ENCODE results near the gene KDM6A. TPM values are rescaled to one million over a fixed set of nuclear protein-coding genes. Genes with fewer than 3 reads are reported as not detected.
"Not testable (repeated sequence)": the region's sequence is repeated elsewhere in the genome, so short reads cannot be mapped to it uniquely, and the experiment has no call there.

The KDM6A gene
- total RNA-seq, 1 donor from 2014 or later, result 38.4 TPM

- H3K4me3 Mint-ChIP-seq (ENCODE audit: unreplicated experiment), result no peak overlapping the region
- H3K27ac Mint-ChIP-seq (ENCODE audit: unreplicated experiment), result no peak overlapping the region
- no peak for DNase-seq (ENCODE audit: low spot score)
- H3K36me3 Mint-ChIP-seq (ENCODE audit: low read depth, unreplicated experiment), result peaks cover 6% of the 10 kb centered on the region
- H3K9me3 Mint-ChIP-seq (ENCODE audit: unreplicated experiment), result no peaks in the 10 kb centered on the region
- no peak for TF ChIP-seq CTCF (IDR thresholded peaks at IDR 0.05; ENCODE audit: unreplicated experiment)
- H3K4me1 Mint-ChIP-seq (ENCODE audit: unreplicated experiment), result peaks cover 11% of the 10 kb centered on the region
- H3K27me3 Mint-ChIP-seq (ENCODE audit: unreplicated experiment), result peaks cover 4% of the 10 kb centered on the region
These were observed 123.3 kb downstream of the KDM6A start for GRCh38 chrX:44996277-44996676.

GRCh38 chrX:44997282-44997812 lies 124.4 kb downstream of the KDM6A start:
- Mint-ChIP-seq H3K4me3 (ENCODE audit: unreplicated experiment) (no peak overlapping the region), H3K4me1 (ENCODE audit: unreplicated experiment) (peaks cover 16% of the 10 kb centered on the region), H3K27me3 (ENCODE audit: unreplicated experiment) (peaks cover 4% of the 10 kb centered on the region), H3K36me3 (ENCODE audit: low read depth, unreplicated experiment) (peaks cover 6% of the 10 kb centered on the region), H3K9me3 (ENCODE audit: unreplicated experiment) (no peaks in the 10 kb centered on the region), H3K27ac (ENCODE audit: unreplicated experiment) (no peak overlapping the region)
- no peak for DNase-seq (ENCODE audit: low spot score)
- no peak for TF ChIP-seq CTCF (IDR thresholded peaks at IDR 0.05; ENCODE audit: unreplicated experiment)

GRCh38 chrX:44997888-44998287 lies 124.9 kb downstream of the KDM6A start:
- Mint-ChIP-seq H3K4me3 (ENCODE audit: unreplicated experiment) (no peak overlapping the region), H3K9me3 (ENCODE audit: unreplicated experiment) (no peaks in the 10 kb centered on the region), H3K4me1 (ENCODE audit: unreplicated experiment) (peaks cover 16% of the 10 kb centered on the region), H3K27me3 (ENCODE audit: unreplicated experiment) (peaks cover 4% of the 10 kb centered on the region), H3K36me3 (ENCODE audit: low read depth, unreplicated experiment) (peaks cover 6% of the 10 kb centered on the region), H3K27ac (ENCODE audit: unreplicated experiment) (no peak overlapping the region)
- no peak for TF ChIP-seq CTCF (IDR thresholded peaks at IDR 0.05; ENCODE audit: unreplicated experiment)
- no peak for DNase-seq (ENCODE audit: low spot score)

- not testable (repeated sequence) for H3K36me3 Mint-ChIP-seq (ENCODE audit: low read depth, unreplicated experiment); DNase-seq (ENCODE audit: low spot score); H3K9me3 Mint-ChIP-seq (ENCODE audit: unreplicated experiment); H3K27me3 Mint-ChIP-seq (ENCODE audit: unreplicated experiment); H3K27ac Mint-ChIP-seq (ENCODE audit: unreplicated experiment); H3K4me3 Mint-ChIP-seq (ENCODE audit: unreplicated experiment)
- peaks cover 18% of the 10 kb centered on the region for H3K4me1 Mint-ChIP-seq (ENCODE audit: unreplicated experiment)
These were observed 126.2 kb downstream of the KDM6A start for GRCh38 chrX:44999237-44999636.

GRCh38 chrX:44999872-45000271 lies 126.9 kb downstream of the KDM6A start:
- H3K27me3 Mint-ChIP-seq (ENCODE audit: unreplicated experiment); DNase-seq (ENCODE audit: low spot score); H3K4me3 Mint-ChIP-seq (ENCODE audit: unreplicated experiment); H3K27ac Mint-ChIP-seq (ENCODE audit: unreplicated experiment); H3K9me3 Mint-ChIP-seq (ENCODE audit: unreplicated experiment): not testable (repeated sequence)
- Mint-ChIP-seq H3K4me1 (ENCODE audit: unreplicated experiment) (peaks cover 23% of the 10 kb centered on the region), H3K36me3 (ENCODE audit: low read depth, unreplicated experiment) (peaks cover 13% of the 10 kb centered on the region)

- Mint-ChIP-seq H3K4me1 (ENCODE audit: unreplicated experiment) (peaks cover 23% of the 10 kb centered on the region), H3K27me3 (ENCODE audit: unreplicated experiment) (peaks cover 6% of the 10 kb centered on the region), H3K27ac (ENCODE audit: unreplicated experiment) (peak overlapping the region; percentile 57), H3K9me3 (ENCODE audit: unreplicated experiment) (no peaks in the 10 kb centered on the region), H3K36me3 (ENCODE audit: low read depth, unreplicated experiment) (peaks cover 16% of the 10 kb centered on the region), H3K4me3 (ENCODE audit: unreplicated experiment) (no peak overlapping the region)
- no peak for DNase-seq (ENCODE audit: low spot score)
- TF ChIP-seq CTCF (IDR thresholded peaks at IDR 0.05; ENCODE audit: unreplicated experiment), result no peak
These were observed 128.1 kb downstream of the KDM6A start for GRCh38 chrX:45001048-45001447.

Measured in endothelial cell (in vitro differentiated cells).